Hematopoietic multipotent progenitor cell treated with erythropoietin and hydrocortisone succinate and interleukin-3 and kit ligand, for 6 days (in vitro differentiated cells): ENCODE data around the gene LCT.
"Not testable (repeated sequence)": the region's sequence is repeated elsewhere in the genome, so short reads cannot be mapped to it uniquely, and the experiment has no call there.

Source experiments
- DNase-seq: peaks from one replicate; pipeline ENCODE4 v3.0.0-alpha.2; 2015

Gene LCT

GRCh38 chr2:135831180-135831812 lies 5.7 kb downstream of the LCT start:
- DNase-seq, result no peak

GRCh38 chr2:135829378-135830135 lies 7.4 kb downstream of the LCT start:
- DNase-seq, result no peak

- DNase-seq, result no peak
These were observed 10.4 kb downstream of the LCT start for GRCh38 chr2:135826544-135826943.

- no peak for DNase-seq
These were observed 11.3 kb downstream of the LCT start for GRCh38 chr2:135825550-135826176.

- no peak for DNase-seq
These were observed 11.9 kb downstream of the LCT start for GRCh38 chr2:135825131-135825530.

- DNase-seq, result no peak
These were observed 14.1 kb downstream of the LCT start for GRCh38 chr2:135822855-135823254.

- DNase-seq, result no peak
These were observed 15.8 kb downstream of the LCT start for GRCh38 chr2:135821190-135821589.

- DNase-seq, result peak; percentile 45
These were observed 16.9 kb downstream of the LCT start for GRCh38 chr2:135820003-135820618.

- peak; percentile 59 for DNase-seq
These were observed 17.9 kb downstream of the LCT start for GRCh38 chr2:135818937-135819610.

GRCh38 chr2:135817951-135818350 lies 19.0 kb downstream of the LCT start:
- DNase-seq, result no peak

GRCh38 chr2:135817466-135817865 lies 19.5 kb downstream of the LCT start:
- no peak for DNase-seq

- DNase-seq, result no peak
These were observed 21.7 kb downstream of the LCT start for GRCh38 chr2:135815269-135815668.

GRCh38 chr2:135812907-135813511 lies 24.0 kb downstream of the LCT start:
- DNase-seq, result no peak

- not testable (repeated sequence) for DNase-seq
These were observed 29.1 kb downstream of the LCT start for GRCh38 chr2:135807874-135808273.

- DNase-seq, result no peak
These were observed 33.7 kb downstream of the LCT start for GRCh38 chr2:135803278-135803677.

- no peak for DNase-seq
These were observed 34.6 kb downstream of the LCT start for GRCh38 chr2:135802350-135802749.

- no peak for DNase-seq
These were observed 36.2 kb downstream of the LCT start for GRCh38 chr2:135800513-135801460.

GRCh38 chr2:135799738-135800137 lies 37.2 kb downstream of the LCT start:
- DNase-seq, result no peak

GRCh38 chr2:135798762-135799161 lies 38.2 kb downstream of the LCT start:
- DNase-seq, result peak; percentile 43

GRCh38 chr2:135798275-135798705 lies 38.7 kb downstream of the LCT start:
- no peak for DNase-seq
